Nephron progenitor cell (in vitro differentiated cells): ENCODE results near the gene HIC1.

Experiments
- DNase-seq: peaks from one replicate; pipeline ENCODE4 v3.0.0; 2021
- H3K27ac Mint-ChIP-seq: 2 replicates; pipeline ENCODE4 v1.8.0; 2021; ENCODE audit warnings: mild to moderate bottlenecking, moderate library complexity, mixed read lengths
- H3K27me3 Mint-ChIP-seq: 2 replicates; pipeline ENCODE4 v1.8.0; 2021; ENCODE audit warnings: mild to moderate bottlenecking, low read depth, mixed read lengths; ENCODE audit not compliant: poor library complexity
- H3K36me3 Mint-ChIP-seq: 2 replicates; pipeline ENCODE4 v1.8.0; 2021; ENCODE audit warnings: low read depth, mixed read lengths
- H3K4me1 Mint-ChIP-seq: 2 replicates; pipeline ENCODE4 v1.8.0; 2021; ENCODE audit warnings: mixed read lengths
- H3K4me3 Mint-ChIP-seq: 2 replicates; pipeline ENCODE4 v1.8.0; 2021; ENCODE audit warnings: mild to moderate bottlenecking, moderate library complexity, mixed read lengths
- H3K9me3 Mint-ChIP-seq: 2 replicates; pipeline ENCODE4 v1.8.0; 2021; ENCODE audit warnings: mild to moderate bottlenecking, moderate library complexity, mixed read lengths
- CTCF ChIP-seq: fragments of 200-600 bp; sonication (generic); IDR thresholded peaks from 2 replicates; pipeline ENCODE4 v1.5.0; 2021; ENCODE audit warnings: antibody characterized with exemption

Gene HIC1

GRCh38 chr17:2094891-2095535 is 40.1 kb downstream of the HIC1 start:
- no peak for TF ChIP-seq CTCF
- peaks cover 3% of the 10 kb centered on the region for H3K27me3 Mint-ChIP-seq
- peaks cover 24% of the 10 kb centered on the region for H3K4me1 Mint-ChIP-seq
- H3K9me3 Mint-ChIP-seq = no peaks in the 10 kb centered on the region
- peak overlapping the region; percentile 33 for H3K27ac Mint-ChIP-seq
- peaks cover 28% of the 10 kb centered on the region for H3K36me3 Mint-ChIP-seq
- no peak for DNase-seq
- H3K4me3 Mint-ChIP-seq = no peak overlapping the region

- no peak for TF ChIP-seq CTCF
- no peak for DNase-seq
- Mint-ChIP-seq H3K9me3 (no peaks in the 10 kb centered on the region), H3K4me1 (peaks cover 19% of the 10 kb centered on the region), H3K27me3 (peaks cover 3% of the 10 kb centered on the region), H3K36me3 (peaks cover 28% of the 10 kb centered on the region), H3K27ac (peak overlapping the region; percentile 69), H3K4me3 (no peak overlapping the region)
These were observed 40.6 kb downstream of the HIC1 start for GRCh38 chr17:2095536-2095910.

- Mint-ChIP-seq H3K4me3 (no peak overlapping the region), H3K27me3 (no peaks in the 10 kb centered on the region), H3K36me3 (peaks cover 22% of the 10 kb centered on the region), H3K9me3 (no peaks in the 10 kb centered on the region), H3K27ac (no peak overlapping the region), H3K4me1 (peaks cover 9% of the 10 kb centered on the region)
- no peak for TF ChIP-seq CTCF
- no peak for DNase-seq
These were observed 46.8 kb downstream of the HIC1 start for GRCh38 chr17:2101448-2102257.

GRCh38 chr17:2102931-2103809 is 48.3 kb downstream of the HIC1 start:
- H3K4me1 Mint-ChIP-seq = peaks cover 20% of the 10 kb centered on the region
- no peak for TF ChIP-seq CTCF
- H3K27me3 Mint-ChIP-seq = peaks cover 4% of the 10 kb centered on the region
- H3K4me3 Mint-ChIP-seq = no peak overlapping the region
- H3K36me3 Mint-ChIP-seq = peaks cover 16% of the 10 kb centered on the region
- no peak for DNase-seq
- no peak overlapping the region for H3K27ac Mint-ChIP-seq
- H3K9me3 Mint-ChIP-seq = no peaks in the 10 kb centered on the region

GRCh38 chr17:2105663-2106062 is 50.8 kb downstream of the HIC1 start:
- Mint-ChIP-seq H3K9me3 (no peaks in the 10 kb centered on the region), H3K27me3 (peaks cover 4% of the 10 kb centered on the region), H3K27ac (no peak overlapping the region), H3K4me1 (peaks cover 26% of the 10 kb centered on the region), H3K4me3 (no peak overlapping the region), H3K36me3 (peaks cover 11% of the 10 kb centered on the region)
- TF ChIP-seq CTCF = no peak
- no peak for DNase-seq
